ENCODE results near the gene HTT. TPM values are rescaled to one million over a fixed set of nuclear protein-coding genes. Genes with fewer than 3 reads are reported as not detected.
"Not testable (repeated sequence)": the region's sequence is repeated elsewhere in the genome, so short reads cannot be mapped to it uniquely, and the experiment has no call there.

The HTT gene
- total RNA-seq, 4 donors from 2014 or later, result 49.6 to 155 (median 83.1) TPM

DNA sequence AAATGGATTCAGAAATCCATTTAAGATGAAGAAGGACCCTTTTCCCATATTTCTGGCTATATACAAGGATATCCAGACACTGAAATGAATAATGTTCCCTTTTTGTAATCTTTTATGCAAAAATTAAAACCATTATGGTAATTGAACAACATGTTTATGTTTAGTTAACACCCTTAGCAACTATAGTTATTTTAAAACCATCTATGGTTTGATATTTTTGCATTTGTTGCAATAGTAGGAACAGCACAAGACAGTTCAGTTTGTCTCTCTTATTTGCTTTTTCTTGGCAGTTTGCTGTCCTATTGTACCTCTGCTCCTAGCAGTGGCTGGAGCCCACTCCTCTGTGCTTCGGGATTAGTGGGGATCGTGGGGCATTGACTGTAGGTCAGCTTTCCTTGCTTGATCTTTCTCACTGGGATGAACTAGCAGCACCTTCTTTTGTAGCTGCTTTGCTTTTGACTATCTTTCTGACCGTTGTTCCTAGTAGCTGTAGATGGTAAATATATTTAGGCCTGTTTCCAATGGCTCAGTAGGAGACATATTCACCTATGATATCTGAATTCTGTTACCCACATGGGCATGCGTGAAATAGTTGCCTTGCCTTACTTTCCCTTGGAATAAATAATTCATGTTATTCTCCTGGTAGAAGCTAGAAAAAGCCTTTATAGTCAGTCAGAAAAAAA is 12.8 kb downstream of the HTT start:
- Histone ChIP-seq H3K9me3 (no peaks in the 10 kb centered on the region), H3K27ac (no peak overlapping the region), H3K4me1 (peaks cover 0 to 4% of the 10 kb centered on the region in 2 donors), H3K27me3 (no peaks in the 10 kb centered on the region), H3K4me3 (replicated peaks in 1 of 3) (no peak overlapping the region), H3K36me3 (no peaks in the 10 kb centered on the region)
- no peak for DNase-seq
- WGBS, 2 donors, result 89 to 95% methylated on average over 4 of the region's 4 CpGs
- intact Hi-C loops (cut with DNase I), result no loop called here
- TF ChIP-seq CTCF (IDR thresholded peaks at IDR 0.05), result no peak
- TF ChIP-seq POLR2A (IDR thresholded peaks at IDR 0.05), result no peak

GRCh38 chr4:3091464-3091863 is 17.0 kb downstream of the HTT start:
- 73 to 77% methylated on average over 5 of the region's 5 CpGs for WGBS, 2 donors
- H3K36me3 ChIP-seq, result no peaks in the 10 kb centered on the region
- intact Hi-C loops (cut with DNase I), result no loop called here
- H3K4me3 ChIP-seq (replicated peaks in 1 of 3), result no peak overlapping the region
- no peak for TF ChIP-seq POLR2A (IDR thresholded peaks at IDR 0.05)
- TF ChIP-seq CTCF (IDR thresholded peaks at IDR 0.05), result no peak
- no peak for DNase-seq
- no peaks in the 10 kb centered on the region for H3K9me3 ChIP-seq
- H3K27ac ChIP-seq, result no peak overlapping the region
- no peaks in the 10 kb centered on the region for H3K27me3 ChIP-seq
- no peaks in the 10 kb centered on the region for H3K4me1 ChIP-seq

DNA sequence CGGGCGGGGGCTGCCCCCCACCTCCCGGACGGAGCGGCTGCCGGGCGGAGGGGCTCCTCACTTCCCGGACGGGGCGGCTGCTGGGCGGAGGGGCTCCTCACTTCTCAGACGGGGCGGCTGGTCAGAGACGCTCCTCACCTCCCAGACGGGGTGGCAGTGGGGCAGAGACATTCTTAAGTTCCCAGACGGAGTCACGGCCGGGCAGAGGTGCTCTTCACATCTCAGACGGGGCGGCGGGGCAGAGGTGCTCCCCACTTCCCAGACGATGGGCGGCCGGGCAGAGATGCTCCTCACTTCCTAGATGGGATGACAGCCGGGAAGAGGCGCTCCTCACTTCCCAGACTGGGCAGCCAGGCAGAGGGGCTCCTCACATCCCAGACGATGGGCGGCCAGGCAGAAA is 20.2 kb downstream of the HTT start:
- H3K4me1 ChIP-seq; H3K36me3 ChIP-seq; H3K27ac ChIP-seq; intact Hi-C loops (cut with DNase I); H3K4me3 ChIP-seq (replicated peaks in 1 of 3); DNase-seq; H3K27me3 ChIP-seq; H3K9me3 ChIP-seq: not testable (repeated sequence)
- 100% methylated on average over 11 of the region's 28 CpGs; no CpG with 5 or more reads in 1 of the 2 donors for WGBS, 2 donors

- H3K27me3 ChIP-seq, result no peaks in the 10 kb centered on the region
- WGBS, 2 donors, result 97 to 100% methylated on average over 3 of the region's 3 CpGs
Measured at GRCh38 chr4:3096202-3096601, 21.7 kb downstream of the HTT start.

GRCh38 chr4:3098346-3098745 is 23.9 kb downstream of the HTT start:
- H3K36me3 ChIP-seq, result peaks cover 0 to 2% of the 10 kb centered on the region in 2 donors
- no peak for DNase-seq
- TF ChIP-seq CTCF (IDR thresholded peaks at IDR 0.05) (no peak), POLR2A (IDR thresholded peaks at IDR 0.05) (no peak)
- no peak overlapping the region for H3K4me3 ChIP-seq (replicated peaks in 1 of 3)
- H3K27me3 ChIP-seq, result no peaks in the 10 kb centered on the region
- whole genome bisulfite sequencing, 2 donors, result 75 to 77% methylated on average over 2 of the region's 2 CpGs
- no peak overlapping the region for H3K27ac ChIP-seq
- no peaks in the 10 kb centered on the region for H3K9me3 ChIP-seq
- H3K4me1 ChIP-seq, result no peaks in the 10 kb centered on the region
- intact Hi-C loops (cut with DNase I), result no loop called here

More at GRCh38 chr4:3096202-3096601, 21.7 kb downstream of the HTT start:
- Histone ChIP-seq H3K4me3 (replicated peaks in 1 of 3) (no peak overlapping the region), H3K27ac (no peak overlapping the region), H3K4me1 (no peaks in the 10 kb centered on the region), H3K9me3 (no peaks in the 10 kb centered on the region), H3K36me3 (peaks cover 0 to 2% of the 10 kb centered on the region in 2 donors)
- TF ChIP-seq CTCF (IDR thresholded peaks at IDR 0.05) (no peak), POLR2A (IDR thresholded peaks at IDR 0.05) (no peak)
- intact Hi-C loops (cut with DNase I), result no loop called here
- DNase-seq, result no peak
